GM18511 (cell line): ENCODE results near the gene DKKL1.

Experiments
- ATAC-seq: cut with Tn5 transposase; IDR thresholded peaks from one replicate; pipeline ENCODE4 v1.9.1; 2021; ENCODE audit warnings: mild to moderate bottlenecking, moderate library complexity; ENCODE audit not compliant: unreplicated experiment

The DKKL1 gene

DNA sequence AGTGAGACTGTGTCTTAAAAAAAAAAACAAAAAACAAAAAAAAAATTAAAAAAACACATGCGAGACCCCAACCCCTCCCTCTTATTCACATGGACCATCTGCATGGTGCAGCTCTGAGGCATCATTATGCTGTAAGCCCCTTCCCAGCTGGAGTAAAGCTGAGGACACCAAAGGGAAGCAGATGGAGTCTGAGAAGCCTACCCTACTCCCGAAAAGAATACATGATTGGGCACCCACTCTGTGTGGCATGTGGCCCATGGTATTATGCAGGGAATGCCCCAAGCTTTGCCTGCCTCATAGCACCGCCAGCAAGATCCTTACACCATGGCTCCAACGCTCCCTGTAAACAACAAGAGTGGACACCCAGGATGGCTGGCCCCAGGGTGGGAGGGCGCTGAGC, 54.8 kb downstream of the DKKL1 start:
- no peak for ATAC-seq

GRCh38 chr19:49419173-49419572, 55.5 kb downstream of the DKKL1 start:
- no peak for ATAC-seq

DNA sequence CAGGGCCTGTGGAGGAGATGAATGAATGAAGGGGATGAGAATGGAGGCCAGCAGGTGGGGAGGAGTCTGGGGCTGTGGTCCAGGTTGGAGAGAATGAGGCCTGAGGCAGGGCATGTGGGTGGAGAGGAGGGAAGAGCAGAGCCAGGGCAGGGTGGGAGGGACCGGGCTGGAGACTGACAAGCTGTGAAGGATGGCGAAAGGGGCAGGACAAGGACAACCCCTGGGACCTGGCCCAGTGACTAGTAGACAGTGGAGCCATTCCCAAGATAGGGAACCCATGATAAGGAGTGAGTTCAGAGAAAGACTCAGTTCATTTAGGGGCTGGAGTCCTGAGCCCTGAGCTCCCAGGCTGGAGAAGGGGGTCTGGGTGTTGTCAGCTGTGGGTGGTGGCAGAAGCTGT, 56.5 kb downstream of the DKKL1 start:
- ATAC-seq = no peak

DNA sequence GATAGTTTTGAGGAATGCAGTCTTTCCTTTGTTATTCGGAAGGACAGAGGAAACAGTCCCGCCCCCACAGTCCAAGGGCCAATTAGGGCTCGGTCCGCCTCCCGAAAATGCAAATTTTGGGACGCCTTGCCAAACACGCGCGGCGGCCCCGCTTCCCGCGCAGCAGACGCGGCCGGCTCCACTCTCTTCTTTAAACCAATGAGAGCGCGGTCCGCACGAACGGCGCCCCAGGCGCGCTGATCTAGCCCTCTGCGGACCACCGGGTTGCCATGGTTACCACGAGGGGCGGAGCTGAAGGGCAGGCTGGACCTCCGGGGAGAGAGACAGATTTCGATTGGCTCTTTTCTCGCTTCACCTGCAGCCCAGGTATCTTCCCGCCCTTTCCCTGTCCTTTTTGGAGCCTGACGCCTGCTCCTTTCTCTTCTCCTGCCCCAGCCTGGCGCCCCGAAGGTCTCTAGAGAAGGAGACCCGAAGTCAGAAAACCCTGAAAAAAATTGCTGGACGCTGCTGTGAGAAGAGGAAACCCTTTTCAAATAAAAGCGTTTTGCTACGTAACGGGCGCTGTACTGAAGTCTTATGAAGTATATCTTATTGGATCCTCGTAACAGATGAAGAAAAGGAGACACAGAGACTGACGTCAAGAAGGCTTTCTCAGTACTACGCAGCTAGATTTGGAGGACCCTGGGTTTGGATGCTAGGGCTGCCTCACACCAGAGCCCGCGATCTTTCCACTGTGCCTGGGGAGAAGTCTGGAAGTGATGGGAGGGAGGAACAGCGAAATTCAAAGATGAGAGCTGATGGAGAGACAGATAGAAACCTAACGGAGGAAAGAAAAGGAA, 57.6 kb downstream of the DKKL1 start:
- no peak for ATAC-seq

DNA sequence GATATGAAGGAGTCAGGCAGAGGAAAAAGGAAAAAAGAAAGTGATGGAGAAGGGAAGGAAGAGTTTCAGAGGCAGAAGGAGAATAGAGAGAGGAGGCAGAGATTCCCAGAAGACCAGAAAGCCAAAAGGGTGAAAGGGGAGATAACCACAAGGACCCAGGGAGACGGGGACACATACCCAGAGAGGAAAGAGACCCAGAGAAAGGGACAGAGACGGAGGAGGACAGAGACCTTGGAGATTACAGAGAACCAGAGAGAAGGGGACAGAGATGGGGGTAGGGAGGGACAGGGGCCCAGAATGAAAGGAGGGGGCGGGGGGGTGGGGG, 58.2 kb downstream of the DKKL1 start:
- ATAC-seq = no peak

DNA sequence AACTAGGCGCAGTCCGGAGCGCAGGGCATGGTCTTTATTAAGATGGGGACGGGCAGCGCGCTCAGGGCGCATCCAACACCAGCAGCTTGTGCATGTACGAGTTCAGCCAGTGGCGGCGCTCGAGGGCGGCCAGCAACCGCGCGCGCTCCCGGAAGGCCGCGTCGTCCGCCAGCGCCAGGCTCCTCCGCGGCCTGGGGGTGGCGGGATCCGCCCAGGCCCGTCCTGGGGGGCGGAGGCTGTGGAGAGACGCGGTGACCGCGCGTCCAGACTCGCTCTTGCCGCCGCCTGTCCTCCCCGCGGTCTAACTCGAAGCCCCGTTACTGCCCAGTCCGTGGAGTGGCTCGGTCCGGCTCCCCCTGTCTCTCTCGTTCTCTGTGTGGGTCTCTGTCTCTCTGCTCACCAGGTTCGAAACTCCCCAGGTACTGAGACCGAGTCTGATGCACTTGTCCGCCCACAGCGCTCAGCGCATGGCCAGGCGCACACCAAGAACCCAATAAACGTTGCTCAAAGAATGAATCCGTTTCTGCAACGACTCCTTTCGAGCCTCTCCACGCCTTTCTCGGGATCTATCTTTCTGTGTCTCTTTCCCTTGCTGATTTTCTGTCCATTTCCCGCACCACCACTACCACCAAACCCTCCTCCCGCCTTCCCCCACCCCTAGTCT, 58.9 kb downstream of the DKKL1 start:
- ATAC-seq = no peak

DNA sequence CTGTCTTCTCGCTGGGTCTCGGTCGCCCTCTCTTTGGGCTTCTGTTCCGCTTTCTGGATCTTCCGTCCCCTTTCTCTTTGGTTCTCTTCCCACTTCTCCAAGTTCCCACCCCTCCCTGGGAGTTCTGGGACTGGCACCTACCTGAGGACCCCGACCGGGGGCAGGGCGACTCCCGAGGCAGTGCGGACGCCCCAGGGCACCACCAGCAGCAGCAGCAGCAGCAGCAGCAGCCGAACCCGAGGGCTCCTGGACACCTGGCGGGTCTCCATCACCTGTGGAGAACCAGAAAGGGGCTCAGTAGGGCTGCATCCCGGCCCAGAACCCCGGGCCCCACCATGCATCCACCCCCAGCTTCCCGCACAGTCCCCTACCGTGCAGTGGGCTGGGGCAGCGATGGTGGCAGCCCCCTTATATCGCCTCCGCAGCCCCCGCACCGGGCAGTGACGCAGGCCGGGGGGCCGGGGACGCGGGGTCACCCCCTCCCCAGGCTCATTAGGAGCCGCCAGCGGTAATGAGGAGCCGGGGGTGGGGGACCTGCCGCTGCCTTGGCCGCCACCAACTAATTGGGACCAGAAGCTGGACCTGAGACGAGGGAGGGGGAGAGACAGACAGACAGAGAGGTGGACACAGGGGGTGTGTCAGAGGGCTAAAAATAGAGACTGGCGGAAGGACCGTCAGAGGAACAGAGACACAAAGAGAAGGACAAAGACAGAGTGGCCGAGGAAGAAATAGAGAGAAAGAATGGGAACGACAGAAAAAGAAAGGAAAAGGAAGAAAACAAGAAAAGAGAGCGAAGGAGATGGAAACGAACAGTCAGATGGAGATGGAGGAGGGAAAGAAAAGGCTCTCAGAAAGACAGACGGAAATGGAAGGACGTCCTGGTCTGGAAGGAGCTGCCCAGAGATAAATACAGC, 59.7 kb downstream of the DKKL1 start, which contains the start of gene PTH2:
TSS of gene PTH2 (minus strand) at position 371 of the 914 bp plus-strand sequence. CDS start at position 269, 102 bp downstream.
- ATAC-seq = no peak

DNA sequence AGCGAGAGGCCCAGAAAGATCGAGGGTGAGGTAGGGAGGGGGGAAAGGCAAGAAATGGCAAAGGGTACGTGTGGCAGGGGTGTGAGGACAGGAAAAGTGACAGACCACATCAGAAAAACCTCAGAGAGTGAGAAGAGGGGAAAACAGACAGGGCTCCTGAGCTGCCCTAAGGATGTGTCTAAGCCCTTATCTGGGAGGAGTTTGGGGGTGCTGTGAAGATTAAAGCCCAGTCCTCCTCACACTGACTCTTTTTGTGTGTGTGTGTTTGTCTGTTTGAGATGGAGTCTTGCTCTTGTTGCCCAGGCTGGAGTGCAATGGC, 60.3 kb downstream of the DKKL1 start:
- ATAC-seq = no peak
